IPS-NIHi11 (cell line): ENCODE results near the gene NLK.
"Not testable (repeated sequence)": the region's sequence is repeated elsewhere in the genome, so short reads cannot be mapped to it uniquely, and the experiment has no call there.

Experiments used
- DNase-seq: peaks from one replicate; pipeline ENCODE4 v3.0.0; 2012; ENCODE audit warnings: mixed read lengths, low spot score

The NLK gene

GRCh38 chr17:28232966-28233870, 190.7 kb downstream of the NLK start:
- DNase-seq: not testable (repeated sequence)

- not testable (repeated sequence) for DNase-seq
These were observed 191.7 kb downstream of the NLK start for GRCh38 chr17:28233872-28234856.

DNA sequence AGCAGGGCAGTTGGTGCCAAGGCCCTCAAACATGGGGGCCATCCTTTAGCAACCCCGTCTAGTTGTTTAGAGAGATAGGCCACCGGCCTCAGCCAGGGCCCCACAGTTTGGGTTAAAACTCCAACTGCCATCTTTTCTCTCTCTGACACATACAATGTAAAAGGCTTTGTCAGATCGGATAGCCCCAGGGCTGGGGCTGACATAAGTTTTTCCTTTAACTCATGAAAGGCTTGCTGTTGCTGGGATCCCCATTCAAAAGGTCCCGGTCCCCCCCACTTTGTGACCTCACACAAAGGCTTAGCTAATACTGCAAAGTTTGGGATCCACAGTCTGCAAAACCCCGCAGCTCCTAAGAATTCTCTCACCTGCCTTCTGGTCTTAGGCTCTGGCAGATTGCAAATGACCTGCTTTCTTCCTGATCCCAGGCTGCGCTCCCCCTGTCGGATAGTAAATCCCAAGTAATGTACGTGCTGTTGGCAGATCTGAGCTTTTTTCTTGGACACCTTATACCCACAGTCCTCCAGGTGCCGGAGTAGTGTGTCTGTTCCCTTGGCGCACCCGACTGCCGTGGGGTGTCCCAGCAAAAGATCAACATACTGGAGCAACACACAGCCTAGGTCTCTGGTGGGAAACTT, 192.7 kb downstream of the NLK start:
- DNase-seq: not testable (repeated sequence)

DNA sequence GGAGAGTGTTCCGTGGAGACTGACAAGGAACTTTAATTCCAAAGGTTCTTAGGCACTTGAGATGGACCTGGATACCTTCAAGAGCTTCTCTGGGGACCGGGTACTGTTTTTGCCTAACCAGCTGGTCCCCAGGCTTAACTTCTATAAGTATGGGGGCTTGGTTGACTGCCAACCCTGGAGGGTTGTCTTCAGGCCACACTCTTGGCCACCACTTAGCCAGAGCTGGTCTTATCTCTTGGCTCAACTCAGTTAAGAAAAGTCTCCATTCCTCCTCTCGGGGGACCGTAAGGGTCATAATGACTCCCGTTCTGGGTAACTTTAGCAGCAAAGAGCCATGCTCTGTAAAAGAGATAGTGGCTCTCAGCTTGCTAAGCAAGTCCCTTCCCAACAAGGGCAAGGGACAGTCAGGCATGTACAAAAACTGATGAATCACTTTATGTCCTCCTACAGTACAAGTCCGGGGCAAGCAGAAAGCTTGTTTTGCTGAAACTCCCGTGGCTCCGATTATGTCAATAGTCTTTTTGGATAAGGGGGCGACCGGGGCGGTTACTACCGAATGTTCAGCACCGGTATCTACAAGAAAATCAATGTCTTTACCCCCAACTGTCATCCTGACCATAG, 193.7 kb downstream of the NLK start:
- DNase-seq: not testable (repeated sequence)

GRCh38 chr17:28238547-28239270, 196.2 kb downstream of the NLK start:
- not testable (repeated sequence) for DNase-seq

DNA sequence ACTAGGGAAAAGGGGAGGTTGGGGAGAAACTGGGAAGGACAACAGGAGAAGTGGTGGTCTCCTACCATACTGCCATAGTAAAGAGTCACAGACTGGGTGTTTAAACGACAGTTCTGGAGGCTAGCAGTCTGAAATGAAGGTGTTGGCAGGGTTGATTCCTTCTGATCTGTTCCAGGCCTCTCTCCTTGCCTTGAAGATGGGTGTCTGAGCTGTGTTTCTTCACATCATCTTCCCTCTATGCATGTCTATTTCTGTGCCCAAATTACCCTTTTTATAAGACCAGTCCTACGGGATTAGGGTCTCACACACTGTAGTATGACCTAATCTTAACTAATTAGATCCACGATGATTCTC, 196.8 kb downstream of the NLK start:
- no peak for DNase-seq

DNA sequence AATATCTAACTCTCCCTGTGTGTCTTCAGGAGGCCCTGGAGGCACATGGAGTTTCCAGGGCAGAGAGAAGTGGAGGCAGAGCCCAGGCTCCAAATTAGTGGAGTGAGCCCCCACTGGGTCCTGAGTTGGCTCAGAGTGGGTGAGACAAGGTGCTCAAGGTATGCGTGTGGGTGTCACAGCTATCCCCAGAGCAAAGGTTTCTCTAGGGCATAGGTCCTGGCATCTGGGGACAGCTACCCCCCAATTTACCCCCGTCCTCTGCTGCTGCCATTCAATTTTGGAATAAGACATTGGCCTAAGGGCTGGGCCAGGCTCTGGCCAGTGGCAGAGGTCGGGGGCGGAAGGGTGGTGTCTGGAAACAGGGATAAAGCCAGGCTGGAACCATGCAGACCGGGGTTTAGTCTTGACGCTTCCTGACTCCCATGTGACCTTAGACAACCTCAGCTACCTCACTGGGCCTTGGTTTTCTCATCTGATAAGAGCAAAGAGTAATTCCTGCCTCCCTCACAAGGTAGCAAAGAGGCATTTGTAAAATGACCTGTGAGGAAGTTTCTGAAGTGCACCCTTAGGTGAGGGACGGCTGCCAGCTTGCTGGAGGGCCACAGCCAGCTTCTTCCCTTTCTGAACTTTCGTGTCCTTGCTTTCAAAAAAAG, 198.3 kb downstream of the NLK start:
- DNase-seq: no peak

GRCh38 chr17:28242791-28243190, 200.3 kb downstream of the NLK start:
- no peak for DNase-seq

GRCh38 chr17:28243268-28243667, 200.8 kb downstream of the NLK start:
- DNase-seq: not testable (repeated sequence)

DNA sequence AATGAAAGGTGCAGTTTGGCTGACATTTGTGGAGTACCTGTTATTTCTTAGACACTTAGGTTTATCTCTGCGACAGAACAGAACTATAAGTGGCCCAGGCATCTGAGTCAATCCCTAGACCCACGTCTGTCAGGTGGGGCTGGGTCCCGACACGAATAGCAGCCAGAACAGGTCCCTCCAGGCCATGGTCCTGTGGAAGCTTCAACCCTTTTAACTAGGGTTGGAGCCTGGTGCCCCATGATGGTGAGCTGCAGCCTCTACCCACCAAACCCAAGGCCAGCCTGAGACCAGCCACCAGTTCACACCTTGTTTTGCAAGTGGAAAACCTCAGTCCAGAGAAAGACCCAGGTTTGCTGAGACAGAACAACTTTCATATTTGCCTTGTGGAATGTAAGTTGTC, 202.0 kb downstream of the NLK start:
- DNase-seq: no peak
